ENCODE data around the gene LEFTY1.

DNA sequence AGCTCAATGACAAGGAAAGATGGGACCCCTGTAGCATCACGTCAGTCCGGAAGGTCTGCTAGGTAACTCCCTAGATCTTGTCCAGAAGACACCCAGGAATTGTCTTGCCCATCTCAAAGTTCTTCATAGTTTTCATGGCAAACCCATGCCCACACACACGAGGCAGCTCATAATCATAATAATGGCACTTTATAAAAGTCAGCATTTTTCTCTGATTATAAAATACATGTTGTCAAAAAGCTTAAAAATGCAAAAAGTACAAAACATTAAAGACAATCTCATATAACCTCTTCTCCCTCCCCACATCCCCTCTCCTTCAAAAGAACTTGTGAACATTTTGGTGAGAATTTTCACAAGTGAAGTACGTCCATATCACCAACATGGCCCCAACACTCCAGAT, 48.2 kb downstream of the LEFTY1 start:
- TF ChIP-seq, protein P1, sequence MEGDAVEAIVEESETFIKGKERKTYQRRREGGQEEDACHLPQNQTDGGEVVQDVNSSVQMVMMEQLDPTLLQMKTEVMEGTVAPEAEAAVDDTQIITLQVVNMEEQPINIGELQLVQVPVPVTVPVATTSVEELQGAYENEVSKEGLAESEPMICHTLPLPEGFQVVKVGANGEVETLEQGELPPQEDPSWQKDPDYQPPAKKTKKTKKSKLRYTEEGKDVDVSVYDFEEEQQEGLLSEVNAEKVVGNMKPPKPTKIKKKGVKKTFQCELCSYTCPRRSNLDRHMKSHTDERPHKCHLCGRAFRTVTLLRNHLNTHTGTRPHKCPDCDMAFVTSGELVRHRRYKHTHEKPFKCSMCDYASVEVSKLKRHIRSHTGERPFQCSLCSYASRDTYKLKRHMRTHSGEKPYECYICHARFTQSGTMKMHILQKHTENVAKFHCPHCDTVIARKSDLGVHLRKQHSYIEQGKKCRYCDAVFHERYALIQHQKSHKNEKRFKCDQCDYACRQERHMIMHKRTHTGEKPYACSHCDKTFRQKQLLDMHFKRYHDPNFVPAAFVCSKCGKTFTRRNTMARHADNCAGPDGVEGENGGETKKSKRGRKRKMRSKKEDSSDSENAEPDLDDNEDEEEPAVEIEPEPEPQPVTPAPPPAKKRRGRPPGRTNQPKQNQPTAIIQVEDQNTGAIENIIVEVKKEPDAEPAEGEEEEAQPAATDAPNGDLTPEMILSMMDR (conservative IDR thresholded peaks at IDR 0.05 in 1 of 2, IDR thresholded peaks at IDR 0.05 in 1 of 2; ENCODE audit: extremely low read depth in 1 of 2, insufficient read depth in 1 of 2, low read depth in 1 of 2, low read length in 2 of 2) = no peak
- no peak for TF ChIP-seq EZH2 (IDR thresholded peaks at IDR 0.05; ENCODE audit: borderline replicate concordance, low read length)

Data from mammary epithelial cell (primary cell).